GM04503 (cell line): ENCODE measurements around the gene MON1B.

Experiments
- DNase-seq: peaks from one replicate; pipeline ENCODE4 v3.0.0-alpha.2; 2012; ENCODE audit warnings: low read depth

Gene MON1B

DNA sequence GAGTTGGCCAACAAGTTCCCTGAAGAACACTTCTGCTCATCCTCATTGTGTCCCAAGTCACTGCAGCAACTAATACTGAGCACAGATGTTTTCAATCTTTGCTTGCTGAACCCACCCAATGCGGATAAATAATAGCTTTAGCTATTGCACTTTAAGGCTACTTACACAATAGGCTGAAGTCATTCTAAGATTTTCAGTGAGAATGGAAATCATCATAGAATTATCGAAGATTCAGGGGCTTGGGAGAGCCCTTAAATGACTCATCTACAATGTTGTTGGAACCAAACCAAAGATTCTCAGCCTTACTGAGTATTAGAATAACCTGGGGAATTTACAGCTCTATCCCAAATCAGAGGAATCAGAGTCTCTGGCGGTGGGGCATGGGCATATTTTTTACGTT is 59.4 kb downstream of the MON1B start:
- DNase-seq, result no peak
